SHP77 treated with DMSO at 0.1 percent for 48 hours (cell line): ENCODE measurements around the gene IL36B.

Experiments
- DNase-seq: peaks from one replicate; lab custom pipeline; 2025; lab: John Stamatoyannopoulos, UW

The IL36B gene

GRCh38 chr2:113009622-113010021 lies 43.0 kb downstream of the IL36B start:
- no peak for DNase-seq

- DNase-seq, result no peak
These were observed 45.4 kb downstream of the IL36B start for GRCh38 chr2:113007250-113007649.

- no peak for DNase-seq
These were observed 47.6 kb downstream of the IL36B start, which contains the start of gene IL36A for GRCh38 chr2:113005030-113005509. Gene IL36A (plus strand): TSS chr2:113005459. CDS start chr2:113005872, 413 bp downstream.

DNA sequence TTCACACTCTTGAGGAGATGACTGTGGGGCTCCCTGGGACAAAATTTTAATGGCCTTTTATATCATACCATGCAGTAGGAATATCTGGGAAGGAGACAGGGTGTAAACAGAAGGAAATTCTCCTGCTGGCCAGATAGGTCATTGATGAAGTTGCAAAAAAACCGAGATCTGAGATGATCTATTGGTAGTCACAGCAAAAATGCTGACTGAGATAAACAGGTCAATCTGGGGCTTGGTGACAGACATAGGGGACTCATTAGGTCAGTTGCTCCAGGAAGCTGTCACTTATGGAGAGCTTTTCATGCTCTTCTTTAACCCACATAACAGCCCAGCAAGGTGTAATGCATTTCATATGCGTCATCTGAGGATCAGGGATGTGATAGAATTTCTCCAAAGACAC lies 50.0 kb downstream of the IL36B start:
- no peak for DNase-seq

DNA sequence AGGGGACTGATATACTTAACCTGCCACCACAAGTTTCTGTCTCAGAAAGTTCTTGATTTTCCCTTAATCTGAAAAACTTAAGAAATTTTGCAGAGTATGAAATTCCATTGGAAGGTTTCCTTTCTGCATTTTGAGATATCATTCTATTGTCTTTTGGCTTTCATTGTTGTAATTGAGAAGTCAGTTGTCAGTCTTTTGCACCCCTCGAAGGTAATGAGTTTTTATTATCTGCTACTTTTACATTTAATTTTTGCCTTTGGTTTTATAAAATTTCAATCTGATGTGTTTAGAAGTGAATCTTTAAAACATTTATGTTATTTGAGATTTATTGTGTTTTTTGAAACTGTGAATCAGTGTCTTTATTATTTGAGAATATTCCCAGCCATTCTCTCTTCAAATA lies 52.2 kb downstream of the IL36B start:
- DNase-seq, result no peak

- no peak for DNase-seq
These were observed 55.5 kb downstream of the IL36B start for GRCh38 chr2:112997151-112997550.

DNA sequence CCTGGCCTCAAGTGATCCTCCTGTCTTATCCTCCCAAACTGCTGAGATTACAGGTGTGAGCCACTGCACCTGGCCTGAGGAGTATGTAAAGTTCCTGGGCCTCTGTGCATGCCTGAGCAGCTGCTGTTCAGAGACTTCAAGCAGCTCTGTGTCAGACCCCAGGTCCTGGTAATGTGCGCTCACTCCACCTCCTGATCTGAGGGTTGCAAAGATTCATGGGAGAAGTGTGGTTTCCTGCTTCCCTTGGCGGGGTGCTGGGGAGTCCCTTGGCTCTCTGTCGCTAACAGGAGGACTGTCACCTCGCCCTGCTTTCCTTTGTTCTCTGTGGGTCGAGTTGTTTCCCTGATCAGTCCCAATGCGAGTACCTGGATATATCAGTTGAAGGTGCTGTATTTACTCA lies 56.0 kb downstream of the IL36B start:
- no peak for DNase-seq

DNA sequence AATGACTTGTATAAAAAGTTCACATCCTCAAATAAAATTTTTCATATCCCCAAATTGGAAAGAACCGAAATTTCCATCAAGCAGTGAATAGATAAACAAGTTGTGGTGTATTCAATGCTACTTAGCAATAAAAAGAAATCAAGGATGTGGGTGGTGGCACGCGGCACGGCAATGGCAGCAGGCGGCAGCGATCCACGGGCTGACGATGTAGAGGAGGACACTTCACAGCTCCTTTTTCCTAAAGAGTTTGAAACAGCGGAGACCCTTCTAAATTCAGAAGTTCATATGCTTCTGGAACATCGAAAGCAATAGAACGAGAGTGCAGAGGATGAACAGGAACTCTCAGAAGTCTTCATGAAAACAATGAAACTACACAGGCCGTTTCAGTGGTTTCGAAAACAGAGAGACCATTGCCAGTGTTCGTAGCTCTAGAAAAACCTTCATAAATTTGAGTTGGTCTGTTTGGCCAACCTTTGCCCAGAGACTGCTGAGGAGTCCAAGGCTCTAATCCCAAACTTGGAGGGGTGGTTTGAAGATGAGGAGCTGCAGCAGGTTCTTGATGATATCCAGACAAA lies 57.2 kb downstream of the IL36B start:
- DNase-seq, result no peak

DNA sequence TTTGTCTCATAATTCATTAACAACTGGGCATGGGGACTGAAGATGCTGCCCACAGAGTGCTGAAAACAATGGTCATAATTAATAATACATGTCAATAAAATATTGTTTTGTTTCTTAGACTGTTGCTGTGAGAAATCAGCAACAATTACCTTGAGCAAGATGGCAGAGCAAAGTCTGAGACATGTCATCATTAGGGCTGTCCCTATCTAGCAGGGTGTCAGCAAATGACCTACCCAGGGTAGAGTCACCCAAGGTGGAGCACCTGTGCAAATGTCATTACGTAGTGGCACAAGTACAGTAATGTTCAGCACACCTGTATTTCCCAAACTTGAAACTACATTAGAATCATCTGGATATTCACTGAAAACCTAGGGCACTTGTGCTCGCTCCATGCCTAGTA lies 58.0 kb downstream of the IL36B start:
- DNase-seq, result no peak

GRCh38 chr2:112993831-112994230 lies 58.8 kb downstream of the IL36B start:
- no peak for DNase-seq

DNA sequence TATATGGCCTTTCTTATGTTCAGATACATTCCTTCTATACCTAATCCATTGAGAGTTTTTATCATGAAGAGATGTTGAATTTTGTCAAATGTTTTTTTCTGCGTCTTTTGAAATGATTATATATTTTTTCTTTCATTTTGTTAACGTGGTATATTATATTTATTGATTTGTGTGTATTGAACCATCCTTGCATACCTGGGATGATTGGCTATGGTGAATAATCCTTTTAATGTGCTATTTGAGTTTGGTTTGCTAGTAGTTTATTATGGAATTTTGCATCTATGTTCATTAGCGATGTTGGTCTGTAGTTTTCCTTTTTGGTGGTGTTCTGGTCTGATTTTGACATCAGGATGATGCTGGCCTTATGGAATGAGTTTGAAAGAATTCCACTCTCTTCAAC lies 63.1 kb downstream of the IL36B start:
- DNase-seq, result no peak

GRCh38 chr2:112985090-112985489 lies 67.6 kb downstream of the IL36B start:
- no peak for DNase-seq

DNA sequence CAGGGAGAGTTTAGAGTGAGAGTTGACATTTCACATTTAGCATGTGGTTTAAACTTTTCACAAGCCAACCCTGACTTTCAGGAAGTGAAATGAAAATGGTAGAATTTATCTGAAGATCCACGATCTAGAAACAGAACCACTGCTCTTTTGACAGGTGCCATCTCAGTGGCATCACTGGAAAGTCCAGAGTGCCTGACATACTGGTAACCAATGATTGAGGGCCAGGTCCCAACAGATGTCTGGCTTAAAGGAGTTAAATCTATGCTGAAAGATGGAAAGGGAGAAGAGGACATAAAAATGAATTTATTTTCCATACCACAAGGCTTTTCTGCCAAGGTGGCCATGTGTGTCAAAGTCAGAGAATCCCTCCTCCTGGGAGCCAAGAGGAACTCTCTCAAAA lies 72.1 kb downstream of the IL36B start:
- DNase-seq, result no peak

DNA sequence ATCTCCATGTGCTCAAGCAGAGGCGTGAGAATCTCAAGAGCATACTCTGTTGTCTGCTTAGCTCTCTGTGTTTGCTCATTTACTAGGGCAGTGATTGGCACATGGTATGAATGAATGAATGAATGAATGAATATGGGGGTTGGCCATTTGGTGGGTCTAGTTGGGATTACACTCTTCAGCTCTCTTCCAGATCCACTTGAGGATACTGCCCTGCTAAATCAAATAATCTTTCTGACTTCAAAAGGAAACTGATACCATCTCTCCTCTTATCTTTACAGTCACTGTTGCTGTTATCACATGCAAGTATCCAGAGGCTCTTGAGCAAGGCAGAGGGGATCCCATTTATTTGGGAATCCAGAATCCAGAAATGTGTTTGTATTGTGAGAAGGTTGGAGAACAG lies 72.9 kb downstream of the IL36B start:
- no peak for DNase-seq

GRCh38 chr2:112977559-112978056 lies 75.1 kb downstream of the IL36B start, which contains the start of gene IL36G:
Gene IL36G (plus strand): TSS chr2:112978006. CDS start chr2:112978639, 633 bp downstream.
- no peak for DNase-seq
